HG03457 (cell line): ENCODE measurements around the gene CCDC18.

Experiments used
- ATAC-seq: cut with Tn5 transposase; IDR thresholded peaks from one replicate; pipeline ENCODE4 v1.9.1; 2021; ENCODE audit warnings: moderate number of reproducible peaks; ENCODE audit not compliant: unreplicated experiment

CCDC18 gene

DNA sequence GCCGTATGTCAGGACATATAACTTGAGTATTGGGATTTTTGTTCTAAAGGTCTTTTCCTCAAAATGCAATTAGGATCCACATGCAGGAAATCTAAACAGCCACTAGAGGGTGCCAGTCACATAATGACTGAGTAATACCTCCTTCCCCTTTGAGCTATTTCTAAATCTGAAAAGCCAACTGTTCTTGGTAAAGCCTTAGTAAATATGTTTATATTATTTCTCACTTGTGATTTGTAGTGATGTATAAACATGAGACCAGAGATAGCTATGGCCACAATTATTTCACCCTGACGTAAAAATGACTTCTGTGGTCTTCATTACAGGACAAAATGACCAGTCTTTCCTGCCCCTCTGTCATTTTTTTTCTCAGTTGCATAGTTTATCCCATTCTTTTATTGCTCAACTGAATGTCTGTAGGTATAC is 124.2 kb downstream of the CCDC18 start:
- ATAC-seq, result no peak

DNA sequence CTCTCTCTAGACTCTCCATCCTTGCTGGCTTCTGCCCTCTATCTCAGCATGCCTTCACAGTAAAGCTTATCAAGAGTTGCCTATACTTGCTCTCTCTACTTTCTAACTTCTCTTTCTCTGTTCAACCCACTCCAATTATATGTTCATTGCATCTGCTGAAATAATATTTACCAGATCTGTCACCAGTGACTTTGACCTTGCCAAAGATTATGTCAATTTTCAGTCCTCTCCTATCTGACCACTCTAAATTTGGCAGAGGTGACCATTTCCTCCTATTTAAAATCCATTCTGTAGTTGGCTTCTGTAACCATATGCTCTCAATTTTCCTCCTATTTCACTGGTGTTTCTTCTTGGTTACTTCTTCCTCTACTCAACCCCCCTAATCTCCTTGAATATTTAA is 126.4 kb downstream of the CCDC18 start:
- ATAC-seq, result no peak

DNA sequence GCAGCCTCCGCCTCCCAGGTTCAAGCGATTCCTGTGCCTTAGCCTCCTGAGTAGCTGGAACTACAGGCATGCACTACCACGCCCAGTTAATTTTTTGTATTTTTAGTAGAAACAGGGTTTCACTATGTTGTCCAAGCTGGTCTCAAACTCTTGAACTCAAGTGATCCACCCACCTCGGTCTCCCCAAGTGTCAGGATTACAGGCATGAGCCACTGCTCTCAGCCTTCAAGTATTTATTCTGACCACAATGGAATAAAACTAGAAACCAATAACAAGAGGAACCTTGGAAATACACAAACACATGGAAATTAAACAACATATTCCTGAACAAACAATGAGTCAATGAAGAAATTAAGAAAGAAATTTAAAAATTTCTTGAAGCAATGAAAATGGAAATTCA is 132.5 kb downstream of the CCDC18 start:
- ATAC-seq, result no peak

DNA sequence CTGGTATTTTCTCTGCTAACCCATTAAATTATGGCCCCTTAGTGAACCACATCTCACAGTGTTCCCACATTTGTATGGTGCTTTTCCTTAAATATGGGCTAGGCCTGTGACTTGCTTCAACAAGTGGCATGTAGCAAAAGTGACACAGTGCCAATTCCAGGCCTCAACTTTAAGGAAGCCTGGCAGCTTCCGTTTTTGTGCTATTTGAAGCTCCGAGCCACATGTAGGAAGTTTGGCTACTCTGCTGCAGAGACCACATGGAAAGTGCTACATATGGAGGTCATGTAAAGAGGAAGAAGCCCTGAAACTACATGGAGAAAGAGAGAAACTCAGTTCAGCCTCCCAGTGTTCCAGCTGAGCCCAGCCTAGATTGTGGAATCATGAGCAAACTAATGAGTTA is 136.7 kb downstream of the CCDC18 start:
- ATAC-seq, result no peak

DNA sequence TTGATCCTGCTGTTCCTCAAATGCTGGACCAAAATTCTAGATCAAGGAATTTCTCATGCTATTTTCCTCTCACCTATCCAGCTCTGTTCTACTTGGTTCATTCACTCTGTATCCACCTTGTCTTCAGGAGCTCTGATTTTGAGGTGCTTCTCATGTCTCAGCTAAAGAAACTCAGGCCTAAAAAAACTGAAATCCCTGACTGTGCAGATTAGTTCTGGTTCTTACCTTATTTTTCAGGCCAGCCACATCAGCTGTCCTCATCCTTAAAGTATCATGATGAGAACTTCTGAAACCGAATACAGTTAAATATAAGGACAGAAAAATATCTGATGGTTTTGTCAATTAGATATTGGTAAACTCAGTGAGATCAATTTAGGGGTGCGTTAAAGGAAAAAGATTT is 137.4 kb downstream of the CCDC18 start:
- ATAC-seq, result no peak

DNA sequence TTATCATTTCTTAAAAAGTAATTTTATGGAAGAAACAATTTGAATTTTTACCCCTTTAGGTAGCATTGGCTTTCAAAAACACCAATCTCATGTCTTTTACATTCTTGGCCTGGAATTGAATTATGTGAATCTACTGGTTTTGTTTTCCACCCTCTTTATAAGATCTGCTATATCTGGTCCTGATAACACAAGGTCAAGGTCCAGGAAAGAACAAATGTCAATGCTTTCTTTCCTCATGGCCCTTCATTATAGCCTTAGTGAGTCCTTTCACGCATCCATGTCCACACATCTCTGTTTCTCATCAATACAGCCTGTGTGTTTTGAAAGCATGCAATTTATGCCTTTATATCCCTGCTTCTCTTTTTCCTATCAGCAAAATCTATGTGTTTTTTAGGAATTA is 141.2 kb downstream of the CCDC18 start:
- no peak for ATAC-seq

DNA sequence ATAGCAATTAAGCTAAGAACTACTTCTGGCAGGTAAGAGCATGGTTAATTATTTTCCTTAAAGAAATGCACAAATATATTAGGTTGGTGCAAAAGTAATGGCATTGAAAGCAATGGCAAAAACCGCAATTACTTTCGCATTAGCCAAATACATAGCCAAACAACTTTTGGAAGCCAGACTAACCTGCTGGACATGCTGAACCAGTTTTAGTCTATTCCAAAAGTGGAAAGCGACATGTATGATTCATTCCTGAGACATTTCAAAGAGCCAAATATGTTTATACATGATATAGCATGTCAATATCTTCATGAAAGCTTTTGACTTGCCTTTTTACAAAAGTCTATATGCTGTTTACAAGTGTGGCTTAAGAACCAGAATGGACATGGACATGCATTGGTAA is 141.8 kb downstream of the CCDC18 start:
- ATAC-seq, result no peak

DNA sequence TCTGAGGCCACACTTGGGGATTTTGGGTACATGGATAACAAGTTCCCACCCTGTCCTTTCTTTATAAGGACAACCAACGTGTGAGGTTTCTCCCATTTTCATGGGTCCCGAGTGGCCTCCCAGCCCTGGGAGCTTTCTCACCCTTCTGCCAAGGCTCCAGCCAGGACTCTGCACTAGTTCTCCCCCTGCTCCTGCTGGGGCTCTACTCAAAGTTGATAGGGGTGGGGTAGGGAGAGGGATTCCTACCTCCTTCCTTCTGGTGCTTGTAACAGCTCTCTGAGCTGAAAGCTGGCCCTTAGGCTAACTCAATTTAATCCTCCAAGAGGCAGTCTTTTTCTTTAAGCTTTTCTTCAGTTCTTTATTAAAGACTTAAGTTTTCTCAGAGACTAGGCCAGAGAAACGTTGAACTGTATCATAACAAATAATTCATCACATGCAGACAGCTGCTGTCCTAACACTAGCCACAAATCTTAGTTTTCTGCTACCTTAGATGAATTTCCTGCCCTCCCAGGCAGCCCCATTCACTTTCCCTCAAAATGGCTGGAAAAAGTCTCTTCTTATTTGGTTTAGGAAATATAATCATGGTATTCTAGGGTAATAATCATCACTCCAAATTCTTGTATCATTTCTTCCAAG is 142.8 kb downstream of the CCDC18 start:
- ATAC-seq, result no peak

DNA sequence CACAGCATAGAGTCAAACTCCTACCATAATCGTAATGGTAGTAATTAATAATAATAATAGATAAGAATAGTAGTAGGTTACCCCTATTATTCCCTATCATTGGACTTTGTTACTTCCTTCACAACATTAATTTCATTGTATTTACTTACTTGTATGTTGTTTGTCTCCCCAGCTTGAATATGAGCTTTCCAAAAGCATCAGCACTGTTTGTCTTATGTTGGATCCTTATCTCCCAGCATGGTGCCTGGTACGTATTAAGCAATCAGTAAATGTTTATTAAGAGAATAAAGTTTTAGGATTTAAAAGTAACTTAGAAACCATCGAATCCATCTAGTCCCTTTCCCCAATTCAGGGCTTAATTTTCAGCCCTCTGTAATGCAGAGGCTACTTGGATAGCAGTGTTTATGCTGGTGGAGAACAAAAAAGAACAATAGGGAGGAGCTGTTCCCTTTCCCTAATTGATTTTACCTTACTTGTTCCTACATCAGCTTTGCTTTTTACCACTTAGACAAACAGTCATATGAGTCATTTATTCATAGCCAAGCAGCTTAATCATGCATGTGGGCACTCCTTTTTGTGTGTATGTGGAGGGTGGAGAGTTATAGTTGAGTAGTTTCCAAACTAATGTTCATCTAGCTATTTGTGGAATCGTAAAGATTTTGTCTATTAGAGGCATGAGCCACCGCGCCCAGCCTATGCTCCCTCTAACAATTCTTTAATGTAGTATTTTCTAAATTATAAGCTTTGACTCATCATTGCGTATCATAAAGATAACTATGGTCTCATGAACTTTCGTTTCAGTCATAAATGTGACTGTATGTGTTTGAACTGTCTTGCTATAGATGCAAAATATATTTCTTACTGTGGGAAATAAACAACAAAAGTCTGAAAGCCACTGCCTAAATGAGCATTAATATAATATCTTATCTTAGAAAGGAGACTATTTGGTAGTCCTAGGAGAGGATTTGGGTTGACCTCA is 144.3 kb downstream of the CCDC18 start:
- ATAC-seq, result no peak
